Measurements from ENCODE around the gene GTF2A2.

Gene GTF2A2

GRCh38 chr15:59605994-59606393, 51.3 kb downstream of the GTF2A2 start:
- no peak for DNase-seq (ENCODE audit: low read depth)

- DNase-seq (ENCODE audit: low read depth): no peak
These were observed 58.9 kb downstream of the GTF2A2 start for GRCh38 chr15:59598461-59598860.

- no peak for DNase-seq (ENCODE audit: low read depth)
These were observed 60.7 kb downstream of the GTF2A2 start for GRCh38 chr15:59596640-59597039.

GRCh38 chr15:59595434-59595915, 61.8 kb downstream of the GTF2A2 start:
- DNase-seq (ENCODE audit: low read depth): no peak

- DNase-seq (ENCODE audit: low read depth): no peak
These were observed 62.3 kb downstream of the GTF2A2 start for GRCh38 chr15:59594991-59595390.

GRCh38 chr15:59594493-59594942, 62.8 kb downstream of the GTF2A2 start:
- DNase-seq (ENCODE audit: low read depth): no peak

- no peak for DNase-seq (ENCODE audit: low read depth)
These were observed 66.0 kb downstream of the GTF2A2 start for GRCh38 chr15:59591356-59591755.

GRCh38 chr15:59590027-59590426, 67.3 kb downstream of the GTF2A2 start:
- no peak for DNase-seq (ENCODE audit: low read depth)
